Measurements from ENCODE around the gene CCDC167. TPM values are rescaled to one million over a fixed set of nuclear protein-coding genes. Genes with fewer than 3 reads are reported as not detected.
"Not testable (repeated sequence)": the region's sequence is repeated elsewhere in the genome, so short reads cannot be mapped to it uniquely, and the experiment has no call there.

The CCDC167 gene
- total RNA-seq, 1 experiment from 2014 or later = 31.5 TPM

- Histone ChIP-seq H3K36me3 (ENCODE audit: insufficient read depth, low read length, poor library complexity, severe bottlenecking) (peaks cover 7% of the 10 kb centered on the region), H3K9me3 (ENCODE audit: low read depth, low read length, poor library complexity, severe bottlenecking) (no peaks in the 10 kb centered on the region), H3K4me3 (ENCODE audit: low read depth, low read length, poor library complexity, severe bottlenecking) (no peak overlapping the region), H3K27ac (ENCODE audit: low read depth, low read length, poor library complexity, severe bottlenecking) (no peak overlapping the region), H3K4me1 (ENCODE audit: insufficient read depth, low read length, poor library complexity, severe bottlenecking) (peaks cover 6% of the 10 kb centered on the region), H3K27me3 (replicated peaks; ENCODE audit: insufficient read depth, low read depth, low read length, poor library complexity) (no peaks in the 10 kb centered on the region)
- DNase-seq (ENCODE audit: low spot score) = no peak
- ChIA-PET CTCF (no interaction called here), POLR2A (ENCODE audit: low non-redundant PET) (no interaction called here)
- TF ChIP-seq CTCF (conservative IDR thresholded peaks at IDR 0.05; ENCODE audit: low read depth, low read length) (no peak), EZH2 (IDR thresholded peaks at IDR 0.05; ENCODE audit: borderline replicate concordance, low read depth, low read length, poor library complexity, severe bottlenecking) (no peak)
- BruUV-seq (replicated peaks) = no TSS peak
- intact Hi-C loops (cut with micrococcal nuclease; ENCODE audit: unreplicated experiment) = no loop called here
These were observed 47.2 kb downstream of the CCDC167 start for GRCh38 chr6:37452522-37452921.

- Histone ChIP-seq H3K9me3 (ENCODE audit: low read depth, low read length, poor library complexity, severe bottlenecking) (no peaks in the 10 kb centered on the region), H3K4me3 (ENCODE audit: low read depth, low read length, poor library complexity, severe bottlenecking) (no peak overlapping the region), H3K27ac (ENCODE audit: low read depth, low read length, poor library complexity, severe bottlenecking) (no peak overlapping the region), H3K27me3 (replicated peaks; ENCODE audit: insufficient read depth, low read depth, low read length, poor library complexity) (no peaks in the 10 kb centered on the region), H3K4me1 (ENCODE audit: insufficient read depth, low read length, poor library complexity, severe bottlenecking) (peaks cover 6% of the 10 kb centered on the region), H3K36me3 (ENCODE audit: insufficient read depth, low read length, poor library complexity, severe bottlenecking) (peaks cover 15% of the 10 kb centered on the region)
- CTCF ChIA-PET = interaction anchor here (0.6 kb wide), 1 partner anchor 254 kb away, joined by 3 read pairs; no protein-coding TSS in a partner anchor
- no TSS peak for BruUV-seq (replicated peaks)
- no peak for TF ChIP-seq CTCF (conservative IDR thresholded peaks at IDR 0.05; ENCODE audit: low read depth, low read length)
- no peak for TF ChIP-seq EZH2 (IDR thresholded peaks at IDR 0.05; ENCODE audit: borderline replicate concordance, low read depth, low read length, poor library complexity, severe bottlenecking)
- DNase-seq (ENCODE audit: low spot score) = no peak
- intact Hi-C loops (cut with micrococcal nuclease; ENCODE audit: unreplicated experiment) = no loop called here
- POLR2A ChIA-PET (ENCODE audit: low non-redundant PET) = no interaction called here
These were observed 48.1 kb downstream of the CCDC167 start for GRCh38 chr6:37451441-37452193.

DNA sequence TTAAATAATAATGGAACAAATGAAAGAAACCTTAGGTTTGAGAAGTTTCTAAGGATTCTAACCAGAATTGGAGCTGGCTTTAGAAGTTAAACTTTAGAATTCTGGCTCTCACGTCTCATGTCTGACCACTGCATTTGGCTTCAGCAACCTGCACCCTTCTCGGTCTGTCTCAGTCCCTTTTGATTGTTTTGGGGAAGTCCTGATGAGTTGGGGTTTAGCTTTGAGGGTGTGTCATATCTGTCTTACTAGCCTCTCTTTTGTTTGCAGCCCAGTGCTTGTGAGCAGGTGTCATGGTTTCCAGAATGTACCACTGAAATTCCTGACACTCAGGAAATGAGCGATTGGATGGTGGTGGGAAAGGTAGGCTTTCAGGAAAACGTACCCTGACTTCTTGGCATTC lies 49.7 kb downstream of the CCDC167 start:
- peaks cover 6% of the 10 kb centered on the region for H3K4me1 ChIP-seq (ENCODE audit: insufficient read depth, low read length, poor library complexity, severe bottlenecking)
- no peak for DNase-seq (ENCODE audit: low spot score)
- H3K27ac ChIP-seq (ENCODE audit: low read depth, low read length, poor library complexity, severe bottlenecking) = no peak overlapping the region
- peaks cover 22% of the 10 kb centered on the region for H3K36me3 ChIP-seq (ENCODE audit: insufficient read depth, low read length, poor library complexity, severe bottlenecking)
- no peaks in the 10 kb centered on the region for H3K27me3 ChIP-seq (replicated peaks; ENCODE audit: insufficient read depth, low read depth, low read length, poor library complexity)
- intact Hi-C loops (cut with micrococcal nuclease; ENCODE audit: unreplicated experiment) = no loop called here
- TF ChIP-seq CTCF (conservative IDR thresholded peaks at IDR 0.05; ENCODE audit: low read depth, low read length) (no peak), EZH2 (IDR thresholded peaks at IDR 0.05; ENCODE audit: borderline replicate concordance, low read depth, low read length, poor library complexity, severe bottlenecking) (no peak)
- BruUV-seq (replicated peaks) = no TSS peak
- POLR2A ChIA-PET (ENCODE audit: low non-redundant PET) = no interaction called here
- H3K9me3 ChIP-seq (ENCODE audit: low read depth, low read length, poor library complexity, severe bottlenecking) = no peaks in the 10 kb centered on the region
- no peak overlapping the region for H3K4me3 ChIP-seq (ENCODE audit: low read depth, low read length, poor library complexity, severe bottlenecking)
- CTCF ChIA-PET = no interaction called here

- H3K27me3 ChIP-seq (replicated peaks; ENCODE audit: insufficient read depth, low read depth, low read length, poor library complexity); DNase-seq (ENCODE audit: low spot score); H3K4me1 ChIP-seq (ENCODE audit: insufficient read depth, low read length, poor library complexity, severe bottlenecking); H3K27ac ChIP-seq (ENCODE audit: low read depth, low read length, poor library complexity, severe bottlenecking); H3K9me3 ChIP-seq (ENCODE audit: low read depth, low read length, poor library complexity, severe bottlenecking); POLR2A ChIA-PET (ENCODE audit: low non-redundant PET); H3K4me3 ChIP-seq (ENCODE audit: low read depth, low read length, poor library complexity, severe bottlenecking); BruUV-seq (replicated peaks); CTCF ChIA-PET; intact Hi-C loops (cut with micrococcal nuclease; ENCODE audit: unreplicated experiment): not testable (repeated sequence)
- H3K36me3 ChIP-seq (ENCODE audit: insufficient read depth, low read length, poor library complexity, severe bottlenecking) = peaks cover 24% of the 10 kb centered on the region
These were observed 56.5 kb downstream of the CCDC167 start for GRCh38 chr6:37443216-37443542.

Data from A673 (cell line).